CD4-positive, alpha-beta T cell (primary cell): Measurements from ENCODE around the gene ARL16. TPM values are rescaled to one million over a fixed set of nuclear protein-coding genes. Genes with fewer than 3 reads are reported as not detected.

Source experiments
- ATAC-seq: fragments of 200-7000 bp; cut with Tn5 transposase; one replicate; pipeline ENCODE4 v1.10.0; 2022; ENCODE audit warnings: mild to moderate bottlenecking; ENCODE audit not compliant: poor library complexity
- CTCF ChIA-PET: fragments of 350-600 bp; sonication (Branson Sonifier 250); formaldehyde crosslinking; loops from one replicate; lab custom pipeline; 2021; ENCODE audit warnings: antibody characterized with exemption, inconsistent platforms; lab: Charles Lee
- POLR2A ChIA-PET: fragments of 350-600 bp; sonication (Branson Sonifier 250); formaldehyde crosslinking; loops from one replicate; lab custom pipeline; 2021; ENCODE audit warnings: antibody characterized with exemption, inconsistent platforms; lab: Charles Lee
- DNase-seq, 14 experiments: peaks; one replicate each; pipeline ENCODE4 v3.0.0-alpha.2; 2013 to 2020; ENCODE audit warnings: mixed read lengths in 2 of 14
- H3K27ac ChIP-seq, 2 donors: one replicate each; pipeline versions ENCODE4 v1.5.1 to v1.7.0; 2013; ENCODE audit warnings: low read length in 2 of 2, low read depth in 1 of 2, mild to moderate bottlenecking in 1 of 2
- H3K27me3 ChIP-seq, 2 experiments: 1 replicate in 1 of 2; 2 replicates in 1 of 2; pipeline versions ENCODE4 v1.6.1 to v1.7.0; 2013; ENCODE audit warnings: low read length in 2 of 2, control low read depth in 1 of 2, mild to moderate bottlenecking in 1 of 2, moderate library complexity in 1 of 2; ENCODE audit not compliant: insufficient read depth in 2 of 2, control insufficient read depth in 1 of 2
- H3K36me3 ChIP-seq: one replicate; pipeline ENCODE4 v1.6.1; 2013; ENCODE audit warnings: low read length, control low read depth; ENCODE audit not compliant: insufficient read depth
- H3K4me1 ChIP-seq: one replicate; pipeline ENCODE4 v1.6.1; 2013; ENCODE audit warnings: low read length, control low read depth; ENCODE audit not compliant: insufficient read depth
- H3K4me3 ChIP-seq: one replicate; pipeline ENCODE4 v1.5.1; 2013; ENCODE audit warnings: mild to moderate bottlenecking, low read length, moderate library complexity
- H3K9me3 ChIP-seq, 2 experiments: 1 replicate in 1 of 2; 2 replicates in 1 of 2; pipeline versions ENCODE4 v1.6.1 to v1.7.0; 2013; ENCODE audit warnings: low read length in 2 of 2, mild to moderate bottlenecking in 2 of 2, control low read depth in 1 of 2, moderate library complexity in 1 of 2; ENCODE audit not compliant: control insufficient read depth in 1 of 2, insufficient read depth in 1 of 2
- H3K27ac Mint-ChIP-seq: one replicate; pipeline ENCODE4 v1.8.0; 2020; ENCODE audit warnings: mixed read lengths
- H3K27me3 Mint-ChIP-seq: one replicate; pipeline ENCODE4 v1.8.0; 2021; ENCODE audit warnings: mixed read lengths
- H3K36me3 Mint-ChIP-seq: one replicate; pipeline ENCODE4 v1.8.0; 2021; ENCODE audit warnings: low read depth, mixed read lengths
- H3K4me1 Mint-ChIP-seq: one replicate; pipeline ENCODE4 v1.8.0; 2021; ENCODE audit warnings: low read depth, mixed read lengths
- H3K4me3 Mint-ChIP-seq: one replicate; pipeline ENCODE4 v1.8.0; 2020; ENCODE audit warnings: mild to moderate bottlenecking, mixed read lengths
- H3K9me3 Mint-ChIP-seq: one replicate; pipeline ENCODE4 v1.8.0; 2020; ENCODE audit warnings: mixed read lengths
- intact Hi-C, 2 experiments: fragments of 100-400 bp; cut with DNase I in 1 of 2; cut with micrococcal nuclease in 1 of 2; formaldehyde crosslinking; loops; one replicate each; pipeline versions ENCODE4 v1.15.1 to v1.9.0; 2023 to 2025; cut with DNase I, micrococcal nuclease
- total RNA-seq, 174 experiments: library from RNA in 2 of 174; stranded (reverse) in 2 of 174; gene quantifications; one replicate each; pipeline ENCODE4 v1.2.3 and lab custom pipeline; 2021 to 2026
- TF ChIP-seq, protein P1 (sequence below): fragments of 200-600 bp; IDR thresholded peaks from one replicate; pipeline ENCODE4 v1.8.0; 2022; ENCODE audit warnings: antibody characterized with exemption, mild to moderate bottlenecking

The ARL16 gene
- total RNA-seq, 2 experiments from 2014 or later = 35.7 to 38.5 TPM

- Mint-ChIP-seq H3K9me3 (no peaks in the 10 kb centered on the region), H3K27ac (no peak overlapping the region), H3K4me3 (peak overlapping the region; percentile 17), H3K4me1 (peaks cover 40% of the 10 kb centered on the region), H3K27me3 (no peaks in the 10 kb centered on the region), H3K36me3 (peaks cover 44% of the 10 kb centered on the region)
- POLR2A ChIA-PET = interaction anchor here (0.6 to 4.7 kb wide), 5 partner anchors 11 to 150 kb away, joined by 3 to 43 read pairs (median 4); partner anchors contain the start of genes ARL16 and HGS
- Histone ChIP-seq H3K4me3 (no peak overlapping the region), H3K36me3 (peaks cover 32% of the 10 kb centered on the region), H3K4me1 (peaks cover 46% of the 10 kb centered on the region), H3K9me3 (no peaks in the 10 kb centered on the region), H3K27ac (no peak overlapping the region), H3K27me3 (no peaks in the 10 kb centered on the region)
- peak in 1 of 14 experiments; percentile 23 for DNase-seq
- CTCF ChIA-PET = no interaction called here
- TF ChIP-seq, protein P1, sequence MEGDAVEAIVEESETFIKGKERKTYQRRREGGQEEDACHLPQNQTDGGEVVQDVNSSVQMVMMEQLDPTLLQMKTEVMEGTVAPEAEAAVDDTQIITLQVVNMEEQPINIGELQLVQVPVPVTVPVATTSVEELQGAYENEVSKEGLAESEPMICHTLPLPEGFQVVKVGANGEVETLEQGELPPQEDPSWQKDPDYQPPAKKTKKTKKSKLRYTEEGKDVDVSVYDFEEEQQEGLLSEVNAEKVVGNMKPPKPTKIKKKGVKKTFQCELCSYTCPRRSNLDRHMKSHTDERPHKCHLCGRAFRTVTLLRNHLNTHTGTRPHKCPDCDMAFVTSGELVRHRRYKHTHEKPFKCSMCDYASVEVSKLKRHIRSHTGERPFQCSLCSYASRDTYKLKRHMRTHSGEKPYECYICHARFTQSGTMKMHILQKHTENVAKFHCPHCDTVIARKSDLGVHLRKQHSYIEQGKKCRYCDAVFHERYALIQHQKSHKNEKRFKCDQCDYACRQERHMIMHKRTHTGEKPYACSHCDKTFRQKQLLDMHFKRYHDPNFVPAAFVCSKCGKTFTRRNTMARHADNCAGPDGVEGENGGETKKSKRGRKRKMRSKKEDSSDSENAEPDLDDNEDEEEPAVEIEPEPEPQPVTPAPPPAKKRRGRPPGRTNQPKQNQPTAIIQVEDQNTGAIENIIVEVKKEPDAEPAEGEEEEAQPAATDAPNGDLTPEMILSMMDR = no peak
- intact Hi-C loops = no loop called here
- no peak for ATAC-seq
Observed at GRCh38 chr17:81705518-81706231, 22.1 kb upstream of the ARL16 start.

- H3K27me3 Mint-ChIP-seq = no peaks in the 10 kb centered on the region
- Histone ChIP-seq H3K4me1 (peaks cover 39% of the 10 kb centered on the region), H3K9me3 (no peaks in the 10 kb centered on the region), H3K4me3 (peak overlapping the region; percentile 93), H3K36me3 (peaks cover 39% of the 10 kb centered on the region), H3K27me3 (no peaks in the 10 kb centered on the region), H3K27ac (peak overlapping the region; percentile 34 to 94)
- H3K9me3 Mint-ChIP-seq = no peaks in the 10 kb centered on the region
- DNase-seq (peak in 2 of 14 experiments; percentile 28 to 45), ATAC-seq (peak; percentile 15)
- intact Hi-C loops = loop anchor here (1.0 to 5.0 kb wide), 5 partner anchors 7 to 223 kb away; partner anchors contain the start of genes CCDC137 (in 1 of the 2), HGS (in 1 of the 2), MAFG (in 1 of the 2) and NPLOC4 (in 1 of the 2)
- peaks cover 30% of the 10 kb centered on the region for H3K4me1 Mint-ChIP-seq
- H3K36me3 Mint-ChIP-seq = peaks cover 50% of the 10 kb centered on the region
- H3K27ac Mint-ChIP-seq = peak overlapping the region; percentile 97
- ChIA-PET POLR2A (interaction anchor here (0.6 to 4.7 kb wide), 14 partner anchors 7 to 625 kb away, joined by 3 to 43 read pairs (median 4); partner anchors contain the start of genes ARHGDIA, ARL16, CCDC137 and DCXR), CTCF (interaction anchor here (1.3 kb wide), 1 partner anchor 24 kb away, joined by 3 read pairs; no protein-coding TSS in a partner anchor)
- TF ChIP-seq, protein P1 = no peak
- H3K4me3 Mint-ChIP-seq = peak overlapping the region; percentile 94
Observed at GRCh38 chr17:81703747-81704654, 20.4 kb upstream of the ARL16 start.
